ENCODE data around the gene RHOBTB1. TPM values are rescaled to one million over a fixed set of nuclear protein-coding genes. Genes with fewer than 3 reads are reported as not detected.
"Not testable (repeated sequence)": the region's sequence is repeated elsewhere in the genome, so short reads cannot be mapped to it uniquely, and the experiment has no call there.

The RHOBTB1 gene
- polyA plus RNA-seq, 1 donor = 21.8 TPM

- H3K4me1 ChIP-seq (ENCODE audit: control insufficient read depth, insufficient read depth, low read length) = no peaks in the 10 kb centered on the region
These were observed 36.7 kb downstream of the RHOBTB1 start for GRCh38 chr10:60907236-60907635.

GRCh38 chr10:60906825-60907224 is 37.2 kb downstream of the RHOBTB1 start:
- not testable (repeated sequence) for DNase-seq; H3K27ac ChIP-seq (ENCODE audit: low read length); H3K4me1 ChIP-seq (ENCODE audit: control insufficient read depth, insufficient read depth, low read length); H3K9me3 ChIP-seq (ENCODE audit: control insufficient read depth, low read depth, low read length); H3K27me3 ChIP-seq (ENCODE audit: control insufficient read depth, insufficient read depth, low read length); H3K4me3 ChIP-seq (ENCODE audit: low read length)
- WGBS (ENCODE audit: insufficient coverage, low lambda C conversion rate) = no CpG with 5 or more reads among the region's 6 CpGs
- peaks cover 41% of the 10 kb centered on the region for H3K36me3 ChIP-seq (ENCODE audit: control insufficient read depth, insufficient read depth, low read length)

More at GRCh38 chr10:60907236-60907635, 36.7 kb downstream of the RHOBTB1 start:
- H3K27ac ChIP-seq (ENCODE audit: low read length) = no peak overlapping the region
- DNase-seq = no peak
- H3K27me3 ChIP-seq (ENCODE audit: control insufficient read depth, insufficient read depth, low read length) = no peaks in the 10 kb centered on the region
- H3K36me3 ChIP-seq (ENCODE audit: control insufficient read depth, insufficient read depth, low read length) = peaks cover 39% of the 10 kb centered on the region
- H3K9me3 ChIP-seq (ENCODE audit: control insufficient read depth, low read depth, low read length) = peaks cover 3% of the 10 kb centered on the region
- H3K4me3 ChIP-seq (ENCODE audit: low read length) = no peak overlapping the region
- no CpG with 5 or more reads among the region's 3 CpGs for WGBS (ENCODE audit: insufficient coverage, low lambda C conversion rate)

GRCh38 chr10:60906411-60906810 is 37.6 kb downstream of the RHOBTB1 start:
- H3K9me3 ChIP-seq (ENCODE audit: control insufficient read depth, low read depth, low read length) = peaks cover 3% of the 10 kb centered on the region
- H3K36me3 ChIP-seq (ENCODE audit: control insufficient read depth, insufficient read depth, low read length) = peaks cover 40% of the 10 kb centered on the region
- H3K4me3 ChIP-seq (ENCODE audit: low read length) = no peak overlapping the region
- DNase-seq = no peak
- no peaks in the 10 kb centered on the region for H3K4me1 ChIP-seq (ENCODE audit: control insufficient read depth, insufficient read depth, low read length)
- WGBS (ENCODE audit: insufficient coverage, low lambda C conversion rate) = 100% methylated on average over 1 of the region's 2 CpGs
- H3K27me3 ChIP-seq (ENCODE audit: control insufficient read depth, insufficient read depth, low read length) = no peaks in the 10 kb centered on the region
- no peak overlapping the region for H3K27ac ChIP-seq (ENCODE audit: low read length)

GRCh38 chr10:60905580-60905979 is 38.4 kb downstream of the RHOBTB1 start:
- Histone ChIP-seq H3K27me3 (ENCODE audit: control insufficient read depth, insufficient read depth, low read length) (no peaks in the 10 kb centered on the region), H3K9me3 (ENCODE audit: control insufficient read depth, low read depth, low read length) (peaks cover 3% of the 10 kb centered on the region), H3K36me3 (ENCODE audit: control insufficient read depth, insufficient read depth, low read length) (peaks cover 32% of the 10 kb centered on the region), H3K4me1 (ENCODE audit: control insufficient read depth, insufficient read depth, low read length) (no peaks in the 10 kb centered on the region), H3K27ac (ENCODE audit: low read length) (no peak overlapping the region), H3K4me3 (ENCODE audit: low read length) (no peak overlapping the region)
- DNase-seq = no peak
- WGBS (ENCODE audit: insufficient coverage, low lambda C conversion rate) = no CpG with 5 or more reads among the region's 4 CpGs

- no peaks in the 10 kb centered on the region for H3K27me3 ChIP-seq (ENCODE audit: control insufficient read depth, insufficient read depth, low read length)
- peaks cover 3% of the 10 kb centered on the region for H3K9me3 ChIP-seq (ENCODE audit: control insufficient read depth, low read depth, low read length)
- no CpG with 5 or more reads among the region's 3 CpGs for WGBS (ENCODE audit: insufficient coverage, low lambda C conversion rate)
These were observed 40.9 kb downstream of the RHOBTB1 start for GRCh38 chr10:60903096-60903495.

GRCh38 chr10:60901561-60902235 is 42.3 kb downstream of the RHOBTB1 start:
- no peak for DNase-seq
- Histone ChIP-seq H3K9me3 (ENCODE audit: control insufficient read depth, low read depth, low read length) (no peaks in the 10 kb centered on the region), H3K27me3 (ENCODE audit: control insufficient read depth, insufficient read depth, low read length) (no peaks in the 10 kb centered on the region), H3K4me3 (ENCODE audit: low read length) (no peak overlapping the region), H3K36me3 (ENCODE audit: control insufficient read depth, insufficient read depth, low read length) (peaks cover 28% of the 10 kb centered on the region), H3K27ac (ENCODE audit: low read length) (no peak overlapping the region), H3K4me1 (ENCODE audit: control insufficient read depth, insufficient read depth, low read length) (no peaks in the 10 kb centered on the region)
- WGBS (ENCODE audit: insufficient coverage, low lambda C conversion rate) = 80% methylated on average over 1 of the region's 6 CpGs

More at GRCh38 chr10:60903096-60903495, 40.9 kb downstream of the RHOBTB1 start:
- peaks cover 33% of the 10 kb centered on the region for H3K36me3 ChIP-seq (ENCODE audit: control insufficient read depth, insufficient read depth, low read length)
- no peak overlapping the region for H3K4me3 ChIP-seq (ENCODE audit: low read length)
- no peak for DNase-seq
- H3K27ac ChIP-seq (ENCODE audit: low read length) = no peak overlapping the region
- H3K4me1 ChIP-seq (ENCODE audit: control insufficient read depth, insufficient read depth, low read length) = no peaks in the 10 kb centered on the region

- Histone ChIP-seq H3K27me3 (ENCODE audit: control insufficient read depth, insufficient read depth, low read length) (no peaks in the 10 kb centered on the region), H3K9me3 (ENCODE audit: control insufficient read depth, low read depth, low read length) (no peaks in the 10 kb centered on the region), H3K36me3 (ENCODE audit: control insufficient read depth, insufficient read depth, low read length) (peaks cover 20% of the 10 kb centered on the region), H3K4me3 (ENCODE audit: low read length) (no peak overlapping the region), H3K27ac (ENCODE audit: low read length) (no peak overlapping the region), H3K4me1 (ENCODE audit: control insufficient read depth, insufficient read depth, low read length) (no peaks in the 10 kb centered on the region)
- WGBS (ENCODE audit: insufficient coverage, low lambda C conversion rate) = 80% methylated on average over 1 of the region's 7 CpGs
- DNase-seq = no peak
These were observed 44.7 kb downstream of the RHOBTB1 start for GRCh38 chr10:60899266-60899665.

GRCh38 chr10:60898321-60898720 is 45.7 kb downstream of the RHOBTB1 start:
- no peak for DNase-seq
- Histone ChIP-seq H3K27ac (ENCODE audit: low read length) (no peak overlapping the region), H3K4me3 (ENCODE audit: low read length) (no peak overlapping the region), H3K4me1 (ENCODE audit: control insufficient read depth, insufficient read depth, low read length) (no peaks in the 10 kb centered on the region), H3K9me3 (ENCODE audit: control insufficient read depth, low read depth, low read length) (no peaks in the 10 kb centered on the region), H3K27me3 (ENCODE audit: control insufficient read depth, insufficient read depth, low read length) (no peaks in the 10 kb centered on the region), H3K36me3 (ENCODE audit: control insufficient read depth, insufficient read depth, low read length) (peaks cover 17% of the 10 kb centered on the region)
- 80% methylated on average over 1 of the region's 5 CpGs for WGBS (ENCODE audit: insufficient coverage, low lambda C conversion rate)

- H3K9me3 ChIP-seq (ENCODE audit: control insufficient read depth, low read depth, low read length) = no peaks in the 10 kb centered on the region
- H3K36me3 ChIP-seq (ENCODE audit: control insufficient read depth, insufficient read depth, low read length) = peaks cover 12% of the 10 kb centered on the region
- H3K4me3 ChIP-seq (ENCODE audit: low read length) = no peak overlapping the region
- no peaks in the 10 kb centered on the region for H3K27me3 ChIP-seq (ENCODE audit: control insufficient read depth, insufficient read depth, low read length)
- WGBS (ENCODE audit: insufficient coverage, low lambda C conversion rate) = 100% methylated on average over 1 of the region's 2 CpGs
- no peaks in the 10 kb centered on the region for H3K4me1 ChIP-seq (ENCODE audit: control insufficient read depth, insufficient read depth, low read length)
- no peak for DNase-seq
- H3K27ac ChIP-seq (ENCODE audit: low read length) = no peak overlapping the region
These were observed 47.2 kb downstream of the RHOBTB1 start for GRCh38 chr10:60896810-60897209.

GRCh38 chr10:60896033-60896432 is 48.0 kb downstream of the RHOBTB1 start:
- peaks cover 12% of the 10 kb centered on the region for H3K36me3 ChIP-seq (ENCODE audit: control insufficient read depth, insufficient read depth, low read length)
- H3K4me1 ChIP-seq (ENCODE audit: control insufficient read depth, insufficient read depth, low read length) = no peaks in the 10 kb centered on the region
- no peak overlapping the region for H3K4me3 ChIP-seq (ENCODE audit: low read length)
- H3K9me3 ChIP-seq (ENCODE audit: control insufficient read depth, low read depth, low read length) = no peaks in the 10 kb centered on the region
- no peak overlapping the region for H3K27ac ChIP-seq (ENCODE audit: low read length)
- no peaks in the 10 kb centered on the region for H3K27me3 ChIP-seq (ENCODE audit: control insufficient read depth, insufficient read depth, low read length)
- no peak for DNase-seq

GRCh38 chr10:60894786-60895185 is 49.2 kb downstream of the RHOBTB1 start:
- no peaks in the 10 kb centered on the region for H3K4me1 ChIP-seq (ENCODE audit: control insufficient read depth, insufficient read depth, low read length)
- no peaks in the 10 kb centered on the region for H3K27me3 ChIP-seq (ENCODE audit: control insufficient read depth, insufficient read depth, low read length)
- DNase-seq = peak; percentile 21 to 52
- H3K36me3 ChIP-seq (ENCODE audit: control insufficient read depth, insufficient read depth, low read length) = peaks cover 12% of the 10 kb centered on the region
- no peak overlapping the region for H3K4me3 ChIP-seq (ENCODE audit: low read length)
- H3K9me3 ChIP-seq (ENCODE audit: control insufficient read depth, low read depth, low read length) = no peaks in the 10 kb centered on the region
- H3K27ac ChIP-seq (ENCODE audit: low read length) = no peak overlapping the region

Data from large intestine (tissue), 3 donors.